Esophagus (tissue), 2 donors: Measurements from ENCODE around the gene GINM1. TPM values are rescaled to one million over a fixed set of nuclear protein-coding genes. Genes with fewer than 3 reads are reported as not detected.

Experiments
- H3K27ac ChIP-seq, 2 donors: one replicate each; pipeline ENCODE4 v1.5.1; 2013; ENCODE audit warnings: low read depth in 2 of 2, mild to moderate bottlenecking in 2 of 2, inconsistent platforms in 1 of 2, low read length in 1 of 2, moderate library complexity in 1 of 2
- H3K27me3 ChIP-seq, 2 donors: one replicate each; pipeline ENCODE4 v1.6.1; 2013; ENCODE audit warnings: low read length in 2 of 2, control low read depth in 1 of 2, mild to moderate bottlenecking in 1 of 2; ENCODE audit not compliant: insufficient read depth in 2 of 2, control insufficient read depth in 1 of 2
- H3K36me3 ChIP-seq, 2 donors: one replicate each; pipeline ENCODE4 v1.6.1; 2013; ENCODE audit warnings: low read length in 1 of 2; ENCODE audit not compliant: control insufficient read depth in 2 of 2, insufficient read depth in 2 of 2
- H3K4me1 ChIP-seq, 2 donors: one replicate each; pipeline ENCODE4 v1.6.1; 2013; ENCODE audit warnings: low read length in 1 of 2; ENCODE audit not compliant: control insufficient read depth in 2 of 2, insufficient read depth in 2 of 2
- H3K4me3 ChIP-seq, 2 donors: one replicate each; pipeline ENCODE4 v1.5.1; 2013; ENCODE audit warnings: low read length in 2 of 2, mild to moderate bottlenecking in 2 of 2, low read depth in 1 of 2, moderate library complexity in 1 of 2
- H3K9me3 ChIP-seq, 2 donors: one replicate each; pipeline ENCODE4 v1.6.1; 2013; ENCODE audit warnings: mild to moderate bottlenecking in 2 of 2, low read depth in 1 of 2, low read length in 1 of 2, moderate library complexity in 1 of 2; ENCODE audit not compliant: control insufficient read depth in 2 of 2, insufficient read depth in 1 of 2
- WGBS, 2 donors: extraction: QIAGEN DNeasy Blood & Tissue Kit; methylation state at CpG; one replicate each; pipeline ENCODE4 v1.1.7; 2013; 5-methylcytosine and 5-hydroxymethylcytosine counted together
- polyA plus RNA-seq, 2 donors: library from polyadenylated mRNA; stranded (reverse); fragments of 200-250 nt; gene quantifications; one replicate each; pipeline ENCODE4 v1.2.3, GENCODE V29; 2013
- donor health status: healthy with polysubstance abuse.
- donor health status: Bipolar disorder and iron deficiency.

GINM1 gene
- polyA plus RNA-seq, 2 donors: 12.9 to 21.9 TPM

- Histone ChIP-seq H3K9me3 (no peaks in the 10 kb centered on the region), H3K36me3 (peaks cover 4 to 5% of the 10 kb centered on the region in 2 donors), H3K27ac (no peak overlapping the region), H3K4me3 (no peak overlapping the region), H3K27me3 (no peaks in the 10 kb centered on the region), H3K4me1 (no peaks in the 10 kb centered on the region)
- WGBS, 2 donors: 94 to 98% methylated on average over 2 of the region's 2 CpGs
Observed at GRCh38 chr6:149586149-149586548, 20.0 kb downstream of the GINM1 start.

- 94 to 97% methylated on average over 2 of the region's 2 CpGs for WGBS, 2 donors
Observed at GRCh38 chr6:149592983-149593382, 26.8 kb downstream of the GINM1 start.

DNA sequence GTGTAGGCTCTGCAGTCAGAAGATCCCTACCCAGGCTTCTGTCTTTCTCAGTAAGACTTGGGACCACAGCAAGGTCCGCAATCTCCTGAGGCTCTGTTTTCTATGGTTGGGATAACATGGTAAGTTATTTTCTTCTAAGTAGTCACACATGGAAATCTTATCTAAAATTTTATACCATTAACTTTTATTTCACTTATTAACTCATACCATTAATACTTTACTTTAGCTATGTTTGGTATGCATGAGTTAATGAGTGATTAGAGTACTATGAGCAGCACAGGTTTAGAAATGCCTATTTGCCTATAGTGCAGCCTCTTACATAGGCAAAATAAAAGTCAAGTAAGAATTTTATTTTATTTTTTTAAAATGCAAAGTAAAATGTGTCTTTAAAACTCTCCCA lies 27.2 kb downstream of the GINM1 start:
- no peak overlapping the region for H3K4me3 ChIP-seq
- no peaks in the 10 kb centered on the region for H3K27me3 ChIP-seq
- no peaks in the 10 kb centered on the region for H3K9me3 ChIP-seq
- WGBS, 2 donors: 100% methylated on average over 1 of the region's 1 CpG
- H3K27ac ChIP-seq: no peak overlapping the region
- H3K4me1 ChIP-seq: no peaks in the 10 kb centered on the region
- H3K36me3 ChIP-seq: peaks cover 0 to 11% of the 10 kb centered on the region in 2 donors

More at GRCh38 chr6:149592983-149593382, 26.8 kb downstream of the GINM1 start:
- Histone ChIP-seq H3K36me3 (peaks cover 0 to 11% of the 10 kb centered on the region in 2 donors), H3K4me3 (no peak overlapping the region), H3K27ac (no peak overlapping the region), H3K27me3 (no peaks in the 10 kb centered on the region), H3K9me3 (no peaks in the 10 kb centered on the region), H3K4me1 (no peaks in the 10 kb centered on the region)

DNA sequence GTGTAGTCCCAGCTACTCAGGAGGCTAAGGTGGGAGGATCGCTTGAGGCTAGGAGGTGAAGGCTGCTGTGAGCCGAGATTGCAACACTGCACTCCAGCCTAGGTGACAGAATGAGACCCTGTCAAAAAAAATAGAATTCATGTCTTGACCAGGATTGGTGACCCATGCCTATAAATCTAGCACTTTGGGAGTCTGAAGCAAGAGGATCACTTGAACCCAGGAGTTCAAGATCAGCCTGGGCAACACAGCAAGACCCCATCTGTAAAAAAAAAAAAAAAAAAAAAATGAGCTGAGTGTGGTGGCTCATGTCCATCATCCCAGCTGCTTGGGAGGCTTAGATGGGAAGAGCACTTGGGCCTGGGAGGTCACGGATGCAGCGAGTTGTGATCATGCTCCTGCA lies 34.3 kb downstream of the GINM1 start:
- no peaks in the 10 kb centered on the region for H3K9me3 ChIP-seq
- no peak overlapping the region for H3K4me3 ChIP-seq
- no peaks in the 10 kb centered on the region for H3K4me1 ChIP-seq
- WGBS, 2 donors: 95 to 96% methylated on average over 4 of the region's 4 CpGs
- peaks cover 3 to 4% of the 10 kb centered on the region in 2 donors for H3K36me3 ChIP-seq
- H3K27ac ChIP-seq: no peak overlapping the region
- no peaks in the 10 kb centered on the region for H3K27me3 ChIP-seq

DNA sequence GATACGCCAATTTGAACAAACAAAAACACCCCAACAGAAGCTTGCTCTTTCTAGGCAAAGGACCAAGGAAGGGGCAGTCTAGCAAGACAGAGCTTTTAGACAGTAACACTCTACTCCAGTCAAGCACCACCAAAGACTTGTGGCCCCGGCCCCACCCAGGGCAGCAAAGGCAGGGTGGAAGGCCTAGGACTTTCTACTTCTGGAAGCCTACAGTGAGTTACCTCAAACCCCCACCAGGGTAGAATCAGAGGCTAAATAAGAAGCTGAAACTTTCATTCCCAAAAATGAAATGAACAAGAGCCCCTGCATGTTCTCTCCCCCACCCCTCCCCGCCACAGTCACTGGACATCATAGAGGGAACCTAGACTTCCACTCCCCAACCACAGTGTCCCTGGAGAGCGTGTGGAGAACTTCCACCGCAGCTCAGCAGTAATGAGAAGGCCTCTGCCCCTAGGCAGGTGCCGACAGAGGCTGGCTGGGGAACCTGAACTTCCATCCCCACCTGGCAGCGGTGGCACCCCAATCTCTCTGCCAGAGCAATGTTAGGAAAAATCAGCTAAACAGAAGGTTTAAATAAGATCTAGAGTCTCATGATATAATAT lies 42.3 kb downstream of the GINM1 start:
- Histone ChIP-seq H3K27ac (no peak overlapping the region), H3K4me1 (no peaks in the 10 kb centered on the region), H3K4me3 (no peak overlapping the region), H3K36me3 (no peaks in the 10 kb centered on the region), H3K9me3 (no peaks in the 10 kb centered on the region), H3K27me3 (no peaks in the 10 kb centered on the region)
- 70 to 75% methylated on average over 7 of the region's 7 CpGs for WGBS, 2 donors

DNA sequence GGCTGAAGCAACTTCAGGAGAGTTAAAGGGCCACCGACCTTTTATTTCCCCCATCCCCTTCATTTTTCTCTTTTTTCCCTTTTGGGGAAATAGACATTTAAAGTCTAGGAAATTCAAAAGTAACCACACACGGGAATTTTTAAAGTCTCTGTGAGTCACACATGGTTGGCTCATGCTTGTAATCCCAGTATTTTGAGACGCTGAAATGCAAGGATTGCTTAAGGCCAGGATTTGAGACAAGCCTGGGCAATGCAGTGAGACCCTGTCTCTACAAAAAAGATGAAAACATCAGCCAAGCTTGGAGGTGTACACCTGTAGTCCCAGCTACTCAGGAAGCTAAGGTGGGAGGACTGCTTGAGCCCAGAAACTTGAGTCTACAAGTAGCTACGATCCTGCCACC lies 48.2 kb downstream of the GINM1 start:
- Histone ChIP-seq H3K9me3 (no peaks in the 10 kb centered on the region), H3K27ac (no peak overlapping the region)

GRCh38 chr6:149615805-149616204 lies 49.6 kb downstream of the GINM1 start:
- peaks cover 0 to 3% of the 10 kb centered on the region in 2 donors for H3K4me1 ChIP-seq
- no peaks in the 10 kb centered on the region for H3K36me3 ChIP-seq
- no peak overlapping the region for H3K27ac ChIP-seq
- no peak overlapping the region for H3K4me3 ChIP-seq
- H3K9me3 ChIP-seq: no peaks in the 10 kb centered on the region
- no peaks in the 10 kb centered on the region for H3K27me3 ChIP-seq
- 65 to 81% methylated on average over 5 of the region's 5 CpGs for WGBS, 2 donors

More for the DNA sequence above, 48.2 kb downstream of the GINM1 start:
- Histone ChIP-seq H3K4me1 (peaks cover 0 to 3% of the 10 kb centered on the region in 2 donors), H3K4me3 (no peak overlapping the region), H3K27me3 (no peaks in the 10 kb centered on the region), H3K36me3 (no peaks in the 10 kb centered on the region)
- 66 to 69% methylated on average over 4 of the region's 4 CpGs for WGBS, 2 donors

GRCh38 chr6:149627672-149628071 lies 61.5 kb downstream of the GINM1 start:
- peaks cover 0 to 2% of the 10 kb centered on the region in 2 donors for H3K36me3 ChIP-seq
- H3K27me3 ChIP-seq: no peaks in the 10 kb centered on the region
- no peaks in the 10 kb centered on the region for H3K4me1 ChIP-seq
- H3K9me3 ChIP-seq: no peaks in the 10 kb centered on the region
- no peak overlapping the region for H3K4me3 ChIP-seq
- H3K27ac ChIP-seq: no peak overlapping the region

DNA sequence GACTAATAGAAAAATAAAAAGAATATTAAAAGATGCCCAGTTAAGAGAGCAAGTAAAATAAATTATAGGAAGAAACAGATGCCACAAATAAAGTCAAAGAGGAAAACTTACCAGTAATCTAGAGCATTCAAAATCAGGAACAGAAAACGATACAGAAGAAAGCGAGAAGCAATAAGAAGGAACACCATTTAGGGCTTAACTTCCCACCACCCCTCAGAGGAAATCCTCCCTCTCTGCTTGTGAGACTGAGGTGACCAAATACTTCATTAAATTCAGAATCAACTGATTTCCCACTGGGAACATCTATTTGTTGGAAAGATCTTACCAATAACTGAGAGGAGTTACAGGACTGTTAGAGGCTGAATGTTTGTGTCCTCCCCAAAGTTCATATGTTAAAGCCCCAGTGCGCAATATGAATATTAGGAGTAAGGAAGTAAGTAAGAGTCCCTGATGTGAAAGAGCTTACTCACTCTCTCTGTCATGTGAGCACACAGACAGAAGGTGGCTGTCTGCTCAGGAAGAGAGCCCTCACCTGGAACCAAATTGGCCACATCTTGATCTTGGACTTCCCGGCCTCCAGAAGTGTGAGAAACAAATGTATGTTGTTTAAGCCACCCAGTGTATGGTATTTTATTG lies 62.8 kb downstream of the GINM1 start:
- no peaks in the 10 kb centered on the region for H3K4me1 ChIP-seq
- 88 to 91% methylated on average over 4 of the region's 4 CpGs for WGBS, 2 donors
- peaks cover 0 to 2% of the 10 kb centered on the region in 2 donors for H3K36me3 ChIP-seq
- H3K4me3 ChIP-seq: no peak overlapping the region
- peak overlapping the region in 1 of 2 donors; percentile 4 for H3K27ac ChIP-seq
- H3K9me3 ChIP-seq: no peaks in the 10 kb centered on the region
- no peaks in the 10 kb centered on the region for H3K27me3 ChIP-seq

GRCh38 chr6:149634315-149634714 lies 68.1 kb downstream of the GINM1 start:
- no peaks in the 10 kb centered on the region for H3K4me1 ChIP-seq
- H3K27me3 ChIP-seq: no peaks in the 10 kb centered on the region
- H3K27ac ChIP-seq: no peak overlapping the region
- peaks cover 0 to 3% of the 10 kb centered on the region in 2 donors for H3K36me3 ChIP-seq
- no peak overlapping the region for H3K4me3 ChIP-seq
- WGBS, 2 donors: 96 to 98% methylated on average over 1 of the region's 1 CpG
- H3K9me3 ChIP-seq: no peaks in the 10 kb centered on the region
